Nephron (organoid): ENCODE measurements around the gene MAMLD1.

Source experiments
- H3K27ac Mint-ChIP-seq, 3 experiments: 2 replicates each; pipeline ENCODE4 v1.8.0; 2020; ENCODE audit warnings: mixed read lengths in 3 of 3, mild to moderate bottlenecking in 2 of 3, moderate library complexity in 1 of 3
- H3K27me3 Mint-ChIP-seq: 2 replicates; pipeline ENCODE4 v1.8.0; 2021; ENCODE audit warnings: low read depth, mild to moderate bottlenecking, moderate library complexity, mixed read lengths
- H3K36me3 Mint-ChIP-seq: 2 replicates; pipeline ENCODE4 v1.8.0; 2020; ENCODE audit warnings: low read depth, mixed read lengths
- H3K4me1 Mint-ChIP-seq: 2 replicates; pipeline ENCODE4 v1.8.0; 2020; ENCODE audit warnings: mixed read lengths
- H3K4me3 Mint-ChIP-seq, 3 experiments: 2 replicates each; pipeline ENCODE4 v1.8.0; 2020; ENCODE audit warnings: mild to moderate bottlenecking in 3 of 3, mixed read lengths in 3 of 3, moderate library complexity in 2 of 3
- H3K9me3 Mint-ChIP-seq: 2 replicates; pipeline ENCODE4 v1.8.0; 2020; ENCODE audit warnings: mixed read lengths
- CTCF ChIP-seq, 3 experiments: fragments of 200-600 bp; sonication (generic); IDR thresholded peaks; one replicate each; pipeline ENCODE4 v1.5.0; 2021; ENCODE audit warnings: antibody characterized with exemption in 3 of 3; ENCODE audit not compliant: unreplicated experiment in 3 of 3

The MAMLD1 gene

GRCh38 chrX:150482537-150483206 lies 119.6 kb downstream of the MAMLD1 start:
- peaks cover 15% of the 10 kb centered on the region for H3K4me1 Mint-ChIP-seq
- H3K9me3 Mint-ChIP-seq: no peaks in the 10 kb centered on the region
- H3K27me3 Mint-ChIP-seq: no peaks in the 10 kb centered on the region
- H3K36me3 Mint-ChIP-seq: no peaks in the 10 kb centered on the region
- no peak for TF ChIP-seq CTCF (IDR thresholded peaks at IDR 0.05; ENCODE audit: unreplicated experiment in 3 of 3)
- no peak overlapping the region for H3K27ac Mint-ChIP-seq
- H3K4me3 Mint-ChIP-seq: no peak overlapping the region

DNA sequence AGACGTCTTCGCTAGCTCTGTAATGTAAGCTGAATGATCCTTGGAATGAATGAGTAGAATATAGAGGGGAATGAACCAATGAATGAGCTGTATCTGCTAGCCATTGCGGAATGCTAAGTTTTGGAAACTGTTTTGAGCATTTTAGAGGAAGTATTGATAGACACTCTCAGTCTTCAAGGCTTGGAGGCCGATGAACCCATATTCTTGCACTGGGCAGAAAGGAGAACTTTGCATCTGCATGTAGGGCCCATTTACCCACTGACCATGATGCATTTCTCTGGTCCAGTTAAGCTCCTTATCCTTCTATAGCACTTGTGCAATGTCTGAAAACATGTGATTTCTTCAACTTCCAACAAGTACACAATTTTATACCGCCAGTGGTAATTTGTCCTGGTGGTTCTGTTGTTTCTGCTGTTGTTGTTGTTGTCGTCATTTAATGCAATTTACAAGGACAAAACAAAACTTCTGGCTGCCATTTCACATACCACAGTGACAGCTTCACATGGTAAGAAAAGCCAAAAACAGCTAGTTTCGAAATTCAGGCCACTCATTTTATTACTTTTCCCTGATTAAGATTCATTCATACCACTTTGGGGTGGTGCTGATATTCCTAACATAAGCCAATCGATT lies 120.4 kb downstream of the MAMLD1 start:
- no peaks in the 10 kb centered on the region for H3K9me3 Mint-ChIP-seq

GRCh38 chrX:150486011-150486410 lies 122.9 kb downstream of the MAMLD1 start:
- Mint-ChIP-seq H3K27ac (no peak overlapping the region), H3K27me3 (no peaks in the 10 kb centered on the region), H3K9me3 (peaks cover 11% of the 10 kb centered on the region)

More for the DNA sequence above, 120.4 kb downstream of the MAMLD1 start:
- no peak for TF ChIP-seq CTCF (IDR thresholded peaks at IDR 0.05; ENCODE audit: unreplicated experiment in 3 of 3)
- no peaks in the 10 kb centered on the region for H3K36me3 Mint-ChIP-seq
- H3K4me3 Mint-ChIP-seq: no peak overlapping the region
- peaks cover 14% of the 10 kb centered on the region for H3K4me1 Mint-ChIP-seq
- no peaks in the 10 kb centered on the region for H3K27me3 Mint-ChIP-seq
- H3K27ac Mint-ChIP-seq: no peak overlapping the region

GRCh38 chrX:150487369-150488094 lies 124.4 kb downstream of the MAMLD1 start:
- Mint-ChIP-seq H3K36me3 (no peaks in the 10 kb centered on the region), H3K9me3 (peaks cover 11% of the 10 kb centered on the region), H3K27ac (peak overlapping the region; percentile 44 to 78 (median 74)), H3K4me3 (no peak overlapping the region), H3K27me3 (no peaks in the 10 kb centered on the region), H3K4me1 (peaks cover 13% of the 10 kb centered on the region)
- no peak for TF ChIP-seq CTCF (IDR thresholded peaks at IDR 0.05; ENCODE audit: unreplicated experiment in 3 of 3)

More at GRCh38 chrX:150486011-150486410, 122.9 kb downstream of the MAMLD1 start:
- H3K4me3 Mint-ChIP-seq: no peak overlapping the region
- H3K36me3 Mint-ChIP-seq: no peaks in the 10 kb centered on the region
- H3K4me1 Mint-ChIP-seq: peaks cover 13% of the 10 kb centered on the region
- peak in 1 of 3 experiments; percentile 37 for TF ChIP-seq CTCF (IDR thresholded peaks at IDR 0.05; ENCODE audit: unreplicated experiment in 3 of 3)

GRCh38 chrX:150489359-150490015 lies 126.4 kb downstream of the MAMLD1 start:
- no peaks in the 10 kb centered on the region for H3K36me3 Mint-ChIP-seq

More at GRCh38 chrX:150489359-150490015, 126.4 kb downstream of the MAMLD1 start:
- Mint-ChIP-seq H3K27me3 (no peaks in the 10 kb centered on the region), H3K9me3 (peaks cover 11% of the 10 kb centered on the region), H3K4me1 (peaks cover 13% of the 10 kb centered on the region), H3K27ac (peak overlapping the region in 2 of 3 experiments; percentile 24 to 74), H3K4me3 (no peak overlapping the region)
- TF ChIP-seq CTCF (IDR thresholded peaks at IDR 0.05; ENCODE audit: unreplicated experiment in 3 of 3): no peak
